Choroid plexus epithelial cell (primary cell): ENCODE measurements around the gene SGCA.
A peak's percentile ranks its signal among the peaks of the same experiment; 100 is the strongest.

Experiments used
- DNase-seq: peaks from one replicate; pipeline ENCODE4 v3.0.0-alpha.2; 2010; ENCODE audit warnings: low read depth
- H3K4me3 ChIP-seq: 2 replicates; pipeline ENCODE4 v1.5.1; 2011; ENCODE audit warnings: low read depth, mild to moderate bottlenecking, control low read depth, low read length, moderate library complexity
- CTCF ChIP-seq: conservative IDR thresholded peaks from 2 replicates; pipeline ENCODE4 v1.5.1; 2011; ENCODE audit warnings: low read depth, mild to moderate bottlenecking, control low read depth, inconsistent platforms, low read length, moderate library complexity

The SGCA gene

DNA sequence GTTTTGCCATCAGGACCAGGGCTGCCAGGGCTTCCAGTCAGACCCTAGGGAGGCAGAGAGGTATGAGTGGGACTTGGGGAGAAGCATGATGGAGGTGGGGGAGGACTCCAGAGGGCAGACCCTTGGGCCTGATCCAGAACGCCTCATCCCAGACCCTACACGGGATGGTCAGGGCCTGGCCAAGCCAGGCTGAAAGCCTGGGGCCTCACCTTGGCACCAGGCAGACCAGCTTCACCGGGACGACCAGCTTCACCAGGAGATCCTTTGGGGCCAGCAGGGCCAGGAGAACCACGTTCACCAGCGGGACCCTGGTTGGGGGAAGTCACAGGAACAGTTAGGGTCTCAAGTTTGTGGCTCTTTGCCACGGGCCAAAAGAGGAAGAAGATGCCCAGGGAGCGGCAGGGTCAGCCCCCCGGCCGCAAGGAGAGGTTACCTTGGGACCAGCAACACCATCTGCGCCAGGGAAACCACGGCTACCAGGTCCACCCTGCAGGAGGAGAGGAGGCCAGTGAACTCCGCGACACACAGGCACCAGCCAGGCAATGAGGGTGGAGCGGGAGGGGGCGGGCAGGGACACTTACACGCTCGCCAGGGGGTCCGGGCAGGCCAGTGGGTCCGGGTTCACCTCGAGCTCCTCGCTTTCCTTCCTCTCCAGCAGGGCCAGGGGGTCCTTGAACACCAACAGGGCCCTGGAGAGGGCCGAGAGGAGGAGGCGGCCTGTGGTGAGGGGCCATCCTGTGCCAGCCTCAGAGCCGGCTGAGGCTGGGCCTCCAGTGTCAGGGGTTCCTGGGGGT, 28.5 kb downstream of the SGCA start:
- H3K4me3 ChIP-seq, result peak overlapping the region; percentile 26
- no peak for TF ChIP-seq CTCF
- peak; percentile 25 for DNase-seq

DNA sequence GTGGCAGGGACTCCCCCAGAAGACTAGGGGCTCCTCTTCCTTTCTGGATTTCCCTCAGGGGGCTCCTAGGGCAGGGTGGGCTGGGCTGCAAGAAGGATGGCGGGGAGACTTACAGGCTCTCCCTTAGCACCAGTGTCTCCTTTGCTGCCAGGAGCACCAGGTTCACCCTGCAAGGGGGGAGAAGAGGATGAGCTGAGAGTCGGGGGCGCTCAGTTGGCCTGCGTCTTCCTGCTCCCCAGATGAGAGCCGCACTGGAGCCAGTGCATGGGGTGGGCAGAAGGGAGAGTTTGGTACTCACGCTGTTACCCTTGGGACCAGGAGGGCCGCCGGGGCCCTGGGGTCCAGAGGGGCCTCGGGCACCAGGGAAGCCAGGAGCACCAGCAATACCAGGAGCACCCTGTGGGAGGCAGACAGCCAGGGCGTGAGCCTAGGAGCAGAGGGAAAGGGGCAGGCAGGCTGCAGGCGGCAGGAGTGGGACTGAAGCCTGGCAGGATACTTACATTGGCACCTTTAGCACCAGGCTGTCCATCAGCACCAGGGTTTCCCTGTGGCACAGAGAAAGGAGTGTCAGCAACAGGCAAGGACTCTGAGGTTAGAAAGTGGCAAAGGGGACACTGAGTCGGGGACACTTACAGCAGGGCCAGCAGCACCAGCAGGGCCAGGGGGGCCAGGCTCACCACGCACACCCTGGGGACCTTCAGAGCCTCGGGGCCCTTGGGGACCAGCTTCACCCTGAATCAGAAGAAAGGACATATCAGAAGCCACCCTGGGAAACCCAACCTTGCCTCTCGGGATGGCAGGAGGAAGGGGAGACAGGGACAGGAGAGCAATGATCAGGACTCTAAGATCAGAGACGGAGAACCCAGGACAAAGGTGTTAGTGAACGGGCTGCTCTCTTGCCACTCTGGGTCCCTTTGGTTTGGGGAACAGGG, 29.4 kb downstream of the SGCA start:
- peak overlapping the region; percentile 98 for H3K4me3 ChIP-seq
- TF ChIP-seq CTCF, result peak; percentile 56
- peak; percentile 61 for DNase-seq

DNA sequence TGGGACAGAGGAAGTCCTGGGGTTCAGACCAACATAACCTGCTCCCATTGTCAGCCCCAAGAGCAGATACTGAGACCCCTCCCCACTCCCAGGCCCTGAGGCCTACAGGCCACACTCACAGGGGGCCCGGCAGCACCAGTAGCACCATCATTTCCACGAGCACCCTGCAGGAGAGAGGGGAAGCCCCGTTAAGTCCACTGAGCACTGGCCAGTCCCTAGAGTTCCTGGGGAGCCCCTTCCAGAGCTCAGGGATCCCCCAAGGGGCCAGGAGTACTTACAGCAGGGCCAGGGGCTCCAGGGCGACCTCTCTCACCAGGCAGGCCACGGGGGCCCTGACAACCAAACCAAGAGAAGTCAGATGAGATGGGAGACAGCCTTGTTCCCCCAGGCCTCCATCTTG, 30.2 kb downstream of the SGCA start:
- DNase-seq, result peak; percentile 29
- TF ChIP-seq CTCF, result no peak
- peak overlapping the region; percentile 98 for H3K4me3 ChIP-seq

DNA sequence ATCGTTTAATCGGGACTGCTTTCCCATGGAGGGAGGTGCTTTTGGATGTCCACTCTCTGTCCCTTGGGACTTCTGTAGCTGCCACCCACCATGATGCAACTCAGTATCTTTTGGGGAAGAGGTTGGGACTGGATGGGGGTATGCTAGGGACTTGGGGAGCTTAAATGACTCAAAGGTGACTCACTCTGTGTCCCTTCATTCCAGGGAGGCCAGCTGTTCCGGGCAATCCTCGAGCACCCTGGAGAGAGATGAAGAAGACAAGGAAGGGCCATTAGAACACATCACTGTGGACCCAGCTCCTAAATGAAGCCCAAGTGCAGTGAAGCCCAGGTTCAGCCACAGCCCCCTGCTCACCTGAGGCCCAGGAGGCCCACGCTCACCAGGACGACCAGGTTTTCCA, 31.0 kb downstream of the SGCA start:
- peak overlapping the region; percentile 98 for H3K4me3 ChIP-seq
- no peak for TF ChIP-seq CTCF
- peak; percentile 64 for DNase-seq

- DNase-seq, result peak; percentile 90
- TF ChIP-seq CTCF, result peak; percentile 81
- H3K4me3 ChIP-seq, result peak overlapping the region; percentile 98
Measured at GRCh38 chr17:50198026-50198669, 32.3 kb downstream of the SGCA start.

DNA sequence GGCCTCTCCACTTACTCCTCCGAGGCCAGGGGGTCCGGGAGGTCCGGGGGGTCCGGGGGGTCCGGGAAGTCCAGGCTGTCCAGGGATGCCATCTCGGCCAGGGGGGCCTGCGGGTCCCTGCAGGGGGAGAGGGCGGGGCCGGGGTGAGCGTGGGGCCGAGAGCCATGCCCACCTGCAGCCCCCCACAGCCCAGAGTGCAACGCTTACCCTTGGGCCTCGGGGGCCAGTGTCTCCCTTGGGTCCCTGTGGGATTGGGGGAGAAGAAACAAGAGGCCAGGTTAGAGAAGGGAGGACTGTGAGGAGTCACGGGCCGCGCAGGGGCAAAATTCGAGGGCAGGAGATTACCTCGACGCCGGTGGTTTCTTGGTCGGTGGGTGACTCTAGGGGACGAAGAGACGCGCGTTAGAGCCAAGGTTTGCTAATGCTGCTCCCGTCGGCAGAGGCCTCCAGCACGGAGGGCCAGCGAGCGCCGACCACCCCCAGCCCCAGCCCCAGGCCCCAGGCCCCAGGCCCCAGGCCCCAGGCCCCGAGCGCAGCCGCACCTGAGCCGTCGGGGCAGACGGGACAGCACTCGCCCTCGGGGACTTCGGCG, 33.5 kb downstream of the SGCA start:
- DNase-seq, result peak; percentile 27
- H3K4me3 ChIP-seq, result peak overlapping the region; percentile 98
- TF ChIP-seq CTCF, result no peak
